GM19193 (cell line): Measurements from ENCODE around the gene AP3B1.

ENCODE experiments used
- POLR2A ChIP-seq: IDR thresholded peaks from 4 replicates; pipeline ENCODE4 v1.6.1; 2011; ENCODE audit not compliant: insufficient read depth, insufficient read length; ENCODE audit errors: extremely low read depth

AP3B1 gene

GRCh38 chr5:78162253-78162862, 132.1 kb downstream of the AP3B1 start:
- TF ChIP-seq POLR2A: no peak

GRCh38 chr5:78157001-78157400, 137.5 kb downstream of the AP3B1 start:
- TF ChIP-seq POLR2A: no peak

GRCh38 chr5:78151594-78152271, 142.8 kb downstream of the AP3B1 start:
- TF ChIP-seq POLR2A: no peak

DNA sequence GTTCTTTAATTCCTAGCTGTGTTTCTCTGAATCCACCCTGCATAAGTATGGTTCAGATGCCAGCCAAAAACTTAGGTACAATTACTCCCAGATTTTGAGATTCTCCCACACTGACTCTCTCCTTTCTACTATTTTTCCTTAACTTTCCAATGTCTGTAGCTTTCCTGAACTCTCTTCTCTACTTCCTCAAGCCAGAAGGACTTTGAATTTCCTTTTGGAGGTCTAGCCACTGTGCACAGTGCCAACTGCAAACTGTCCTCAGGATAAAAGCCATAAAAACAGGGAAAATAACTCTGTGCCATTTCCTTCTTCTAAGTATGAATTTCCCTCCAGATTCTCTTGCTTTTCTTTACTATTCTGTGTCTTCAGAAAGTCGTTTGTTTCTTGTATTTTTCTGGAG, 157.2 kb downstream of the AP3B1 start:
- no peak for TF ChIP-seq POLR2A

GRCh38 chr5:78133423-78133822, 161.1 kb downstream of the AP3B1 start:
- TF ChIP-seq POLR2A: no peak

DNA sequence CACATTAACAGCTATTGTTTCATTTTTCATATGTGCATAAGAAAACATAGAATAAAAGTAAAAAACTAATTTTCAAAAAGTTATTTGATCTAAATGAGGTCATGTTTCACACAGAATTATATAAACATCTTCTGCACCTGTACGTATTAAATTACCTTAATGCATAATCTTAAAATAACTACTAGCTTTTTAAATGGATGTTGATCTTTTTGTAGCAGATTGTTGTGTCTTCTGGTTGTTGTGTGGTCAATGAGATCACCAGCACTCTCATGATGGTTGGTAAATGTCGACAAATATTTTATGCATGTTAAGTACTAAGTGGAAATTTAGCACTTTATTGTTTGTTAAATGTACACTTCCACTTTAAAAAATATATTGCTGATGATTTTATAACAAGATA, 162.0 kb downstream of the AP3B1 start:
- no peak for TF ChIP-seq POLR2A

- no peak for TF ChIP-seq POLR2A
Measured at GRCh38 chr5:78129597-78129996, 164.9 kb downstream of the AP3B1 start.

DNA sequence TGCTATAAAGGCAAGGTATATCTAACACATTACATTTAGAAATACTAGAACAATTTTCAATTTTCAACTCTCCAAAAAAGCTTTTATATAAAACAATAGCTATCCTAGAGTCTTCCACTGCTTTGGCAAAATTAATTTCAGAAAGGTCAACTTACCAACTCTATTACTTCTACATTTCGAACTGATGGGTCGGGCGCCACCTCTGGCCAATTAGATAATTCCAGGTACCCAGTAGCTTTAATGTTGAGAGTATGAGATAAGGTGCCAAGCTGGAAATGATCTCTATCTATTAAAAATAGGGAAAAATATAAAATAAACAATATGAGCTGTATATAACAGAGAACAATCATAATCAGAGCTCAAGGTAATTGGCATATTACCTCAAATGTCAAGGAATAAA, 166.6 kb downstream of the AP3B1 start:
- no peak for TF ChIP-seq POLR2A

- TF ChIP-seq POLR2A: no peak
Measured at GRCh38 chr5:78126536-78126935, 168.0 kb downstream of the AP3B1 start.

GRCh38 chr5:78116167-78116566, 178.3 kb downstream of the AP3B1 start:
- TF ChIP-seq POLR2A: no peak

- no peak for TF ChIP-seq POLR2A
Measured at GRCh38 chr5:78113689-78114264, 180.7 kb downstream of the AP3B1 start.

DNA sequence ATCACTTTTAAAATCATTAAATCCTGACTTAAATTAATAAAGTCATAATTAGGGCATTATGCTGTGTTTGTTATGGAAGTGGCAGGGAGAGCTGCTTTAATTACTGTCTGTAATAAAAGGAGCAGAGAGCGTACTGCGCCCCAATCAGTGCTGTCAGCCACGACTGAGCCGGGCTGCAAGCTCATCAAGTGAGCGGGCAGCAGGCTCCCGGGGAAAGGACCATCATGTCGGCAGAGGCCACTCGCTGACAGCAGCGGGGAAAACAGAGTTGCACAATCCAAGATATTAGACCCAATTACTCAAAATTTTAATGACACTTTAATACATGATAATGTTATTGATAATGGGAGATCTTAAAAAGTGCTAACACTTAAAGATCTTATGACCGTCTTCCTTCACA, 181.6 kb downstream of the AP3B1 start:
- no peak for TF ChIP-seq POLR2A

GRCh38 chr5:78109891-78110324, 184.6 kb downstream of the AP3B1 start:
- TF ChIP-seq POLR2A: no peak

DNA sequence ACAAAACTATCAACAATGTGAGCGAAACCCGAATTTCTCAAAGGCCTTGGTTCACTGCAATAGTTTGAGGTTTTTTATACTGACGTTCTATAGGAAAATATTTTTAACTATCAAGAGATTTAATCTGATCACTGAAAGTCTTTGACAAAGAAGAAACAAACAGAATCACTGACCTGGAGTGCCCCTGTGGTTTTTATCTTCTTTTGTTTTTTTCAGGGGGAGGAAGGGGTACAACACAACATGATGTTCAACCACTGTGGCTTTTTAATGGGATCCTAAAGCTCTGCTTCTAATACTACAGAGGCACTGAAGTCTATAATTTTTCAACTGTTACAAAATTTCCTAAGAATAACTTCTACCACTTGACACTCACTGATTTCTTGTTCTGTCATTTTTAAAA, 185.9 kb downstream of the AP3B1 start:
- no peak for TF ChIP-seq POLR2A

DNA sequence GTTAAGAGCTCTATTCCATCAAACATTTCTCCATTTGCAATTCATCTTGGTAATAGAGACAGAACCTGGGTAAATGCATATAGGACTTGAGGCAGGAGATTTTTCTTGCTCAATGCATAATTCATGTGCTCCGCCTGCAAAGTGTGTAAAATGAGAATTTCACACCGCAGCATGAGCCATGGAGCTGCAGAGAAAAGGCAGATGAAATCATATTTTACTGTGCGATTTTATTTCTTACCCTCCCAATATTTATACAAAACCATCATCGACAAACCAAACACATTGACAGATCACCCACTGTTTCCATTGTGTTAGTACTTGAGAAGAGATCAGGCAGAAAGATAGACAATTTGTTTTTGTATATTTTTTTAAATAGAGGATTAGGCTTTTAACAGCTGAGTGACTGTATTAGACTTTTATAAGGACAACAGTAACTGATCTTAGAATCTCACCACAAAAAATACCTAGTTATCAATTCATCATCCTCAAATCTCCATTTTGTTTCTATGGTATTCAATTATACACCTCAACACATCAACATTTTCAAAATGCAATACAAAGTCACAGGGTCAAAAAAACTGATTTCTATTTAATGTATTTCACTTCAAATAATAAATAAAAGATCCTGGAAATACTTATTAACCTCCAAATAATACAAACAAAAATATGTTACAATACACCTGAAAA, 191.1 kb downstream of the AP3B1 start:
- TF ChIP-seq POLR2A: no peak

DNA sequence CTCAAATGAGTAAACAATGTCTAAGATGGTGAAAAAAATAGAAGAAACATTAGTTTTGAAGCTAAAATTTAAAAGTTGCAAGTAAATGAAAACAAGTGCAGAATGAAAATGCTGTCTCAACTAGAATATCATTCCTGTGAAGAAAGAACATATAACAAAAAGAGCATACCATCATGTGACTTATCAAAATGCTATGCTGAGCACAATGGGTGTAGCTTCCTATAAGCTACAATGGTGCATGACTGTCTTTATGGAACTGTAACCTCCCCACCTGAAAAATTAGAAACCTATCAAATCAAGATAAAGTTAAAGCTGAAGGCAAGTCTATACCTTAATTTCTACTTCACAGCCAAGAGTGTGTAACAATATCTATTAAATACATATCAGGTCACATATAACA, 192.0 kb downstream of the AP3B1 start:
- TF ChIP-seq POLR2A: no peak

DNA sequence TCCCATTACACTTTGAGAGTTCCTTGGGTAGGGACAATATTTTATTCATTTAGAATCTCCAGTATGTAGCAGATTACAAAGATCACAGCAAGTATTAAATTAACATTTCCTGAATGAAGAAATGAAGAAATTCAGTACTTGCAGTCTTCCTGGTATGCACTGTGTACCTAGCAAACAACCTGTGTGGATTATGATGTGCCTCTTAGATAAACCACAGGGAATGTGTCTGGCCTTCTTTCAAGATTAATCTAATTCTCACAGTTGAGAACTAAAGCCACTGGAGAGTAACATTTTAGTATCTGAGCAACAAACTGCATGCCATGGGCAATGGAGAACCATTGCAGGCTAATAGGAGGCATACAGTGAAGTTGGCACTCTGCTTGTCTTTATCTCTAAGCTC, 199.4 kb downstream of the AP3B1 start:
- no peak for TF ChIP-seq POLR2A

GRCh38 chr5:78090002-78090401, 204.5 kb downstream of the AP3B1 start:
- no peak for TF ChIP-seq POLR2A
